ENCODE results near the gene ZNF808. TPM values are rescaled to one million over a fixed set of nuclear protein-coding genes. Genes with fewer than 3 reads are reported as not detected.
"Not testable (repeated sequence)": the region's sequence is repeated elsewhere in the genome, so short reads cannot be mapped to it uniquely, and the experiment has no call there.

ZNF808 gene
- polyA plus RNA-seq, 1 experiment = 2.8 TPM

DNA sequence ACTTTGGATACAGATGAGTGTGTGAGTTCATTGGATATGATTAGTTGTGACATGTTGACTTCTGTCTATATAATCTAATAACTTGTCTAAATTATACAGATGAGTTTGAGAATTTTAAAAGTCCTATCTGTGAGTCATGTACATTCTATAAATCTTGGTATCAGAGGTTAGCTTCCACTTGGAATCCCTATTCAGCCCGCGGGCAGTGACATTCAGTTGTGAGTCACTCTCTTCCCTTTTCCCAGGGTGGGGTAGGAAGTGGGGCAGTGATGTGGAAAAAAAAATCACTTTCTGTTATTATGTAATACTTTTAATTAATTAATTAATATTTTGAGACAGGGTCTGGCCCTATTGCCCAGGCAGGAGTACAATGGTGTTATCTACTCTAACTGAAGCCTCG lies 33.0 kb upstream of the ZNF808 start:
- Histone ChIP-seq H3K27me3 (ENCODE audit: control insufficient read depth, insufficient read depth, low read length) (no peaks in the 10 kb centered on the region), H3K4me3 (ENCODE audit: low read depth, low read length) (no peak overlapping the region), H3K36me3 (ENCODE audit: control insufficient read depth, insufficient read depth, low read length) (no peaks in the 10 kb centered on the region)
- CTCF ChIA-PET = no interaction called here
- TF ChIP-seq, protein P1, sequence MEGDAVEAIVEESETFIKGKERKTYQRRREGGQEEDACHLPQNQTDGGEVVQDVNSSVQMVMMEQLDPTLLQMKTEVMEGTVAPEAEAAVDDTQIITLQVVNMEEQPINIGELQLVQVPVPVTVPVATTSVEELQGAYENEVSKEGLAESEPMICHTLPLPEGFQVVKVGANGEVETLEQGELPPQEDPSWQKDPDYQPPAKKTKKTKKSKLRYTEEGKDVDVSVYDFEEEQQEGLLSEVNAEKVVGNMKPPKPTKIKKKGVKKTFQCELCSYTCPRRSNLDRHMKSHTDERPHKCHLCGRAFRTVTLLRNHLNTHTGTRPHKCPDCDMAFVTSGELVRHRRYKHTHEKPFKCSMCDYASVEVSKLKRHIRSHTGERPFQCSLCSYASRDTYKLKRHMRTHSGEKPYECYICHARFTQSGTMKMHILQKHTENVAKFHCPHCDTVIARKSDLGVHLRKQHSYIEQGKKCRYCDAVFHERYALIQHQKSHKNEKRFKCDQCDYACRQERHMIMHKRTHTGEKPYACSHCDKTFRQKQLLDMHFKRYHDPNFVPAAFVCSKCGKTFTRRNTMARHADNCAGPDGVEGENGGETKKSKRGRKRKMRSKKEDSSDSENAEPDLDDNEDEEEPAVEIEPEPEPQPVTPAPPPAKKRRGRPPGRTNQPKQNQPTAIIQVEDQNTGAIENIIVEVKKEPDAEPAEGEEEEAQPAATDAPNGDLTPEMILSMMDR (IDR thresholded peaks at IDR 0.05; ENCODE audit: insufficient read depth, low read depth, low read length) = no peak
- DNase-seq (ENCODE audit: low read depth) = no peak
- POLR2A ChIA-PET = no interaction called here

DNA sequence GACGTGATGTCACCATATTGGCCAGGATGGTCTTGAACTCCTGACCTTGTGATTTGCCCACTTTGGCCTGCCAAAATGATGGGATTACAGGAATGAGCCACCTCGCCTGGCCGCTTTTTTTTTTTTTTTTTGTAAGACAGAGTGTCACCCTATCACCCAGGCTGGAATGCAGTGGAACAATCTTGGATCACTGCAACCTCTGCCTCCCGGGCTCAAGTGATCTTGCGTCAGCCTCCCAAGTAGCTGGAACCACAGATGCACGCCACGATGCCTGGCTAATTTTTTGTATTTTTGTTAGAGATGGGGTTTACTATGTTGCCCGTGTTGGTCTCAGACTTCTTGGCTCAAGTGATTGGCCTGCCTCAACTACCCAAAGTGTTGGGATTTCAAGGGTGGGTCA lies 28.9 kb upstream of the ZNF808 start:
- no peaks in the 10 kb centered on the region for H3K27me3 ChIP-seq (ENCODE audit: control insufficient read depth, insufficient read depth, low read length)
- TF ChIP-seq, protein P1 (IDR thresholded peaks at IDR 0.05; ENCODE audit: insufficient read depth, low read depth, low read length) = no peak
- ChIA-PET POLR2A (no interaction called here), CTCF (interaction anchor here (0.6 kb wide), 1 partner anchor 190 kb away, joined by 3 read pairs; no protein-coding TSS in a partner anchor)
- no peaks in the 10 kb centered on the region for H3K36me3 ChIP-seq (ENCODE audit: control insufficient read depth, insufficient read depth, low read length)
- DNase-seq (ENCODE audit: low read depth) = no peak
- H3K4me3 ChIP-seq (ENCODE audit: low read depth, low read length) = no peak overlapping the region

DNA sequence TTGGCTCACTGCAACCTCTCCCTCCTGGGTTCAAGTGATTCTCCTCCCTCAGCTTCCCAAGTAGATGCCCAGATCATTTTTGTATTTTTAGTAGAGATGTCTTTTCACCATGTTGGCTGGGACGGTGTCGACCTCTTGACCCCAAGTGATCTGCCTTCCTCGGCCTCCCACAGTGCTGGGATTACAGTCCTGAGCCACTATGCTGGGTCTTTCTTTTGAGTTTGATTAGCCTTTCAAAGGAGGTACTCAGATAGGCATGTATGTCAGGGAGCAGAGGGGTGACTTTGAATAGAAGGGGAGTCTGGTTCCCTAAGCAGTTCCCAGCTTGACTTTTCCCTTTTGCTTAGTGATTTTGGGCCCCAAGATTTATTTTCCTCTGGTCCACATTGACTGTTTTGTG lies 27.0 kb upstream of the ZNF808 start:
- CTCF ChIA-PET; DNase-seq (ENCODE audit: low read depth); H3K36me3 ChIP-seq (ENCODE audit: control insufficient read depth, insufficient read depth, low read length); H3K27me3 ChIP-seq (ENCODE audit: control insufficient read depth, insufficient read depth, low read length); H3K4me3 ChIP-seq (ENCODE audit: low read depth, low read length); POLR2A ChIA-PET: not testable (repeated sequence)

DNA sequence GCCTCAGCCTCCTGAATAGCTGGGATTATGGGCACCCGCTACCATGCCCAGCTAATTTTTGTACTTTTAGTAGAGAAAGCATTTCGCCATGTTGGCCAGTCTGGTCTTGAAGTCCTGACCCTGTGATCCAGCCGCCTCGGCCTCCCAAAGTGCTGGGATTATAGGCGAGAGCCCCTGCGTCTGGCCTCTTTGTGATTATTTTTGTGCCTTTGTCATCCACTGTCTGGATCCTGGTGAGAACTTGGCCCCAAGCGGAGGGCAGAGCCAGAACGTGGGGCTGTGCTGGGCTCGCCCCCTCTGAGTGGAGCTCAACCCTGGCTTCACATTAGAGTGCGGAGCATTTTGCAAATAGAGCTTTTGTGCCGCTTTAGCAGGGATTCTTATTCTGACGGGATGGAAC lies 26.5 kb upstream of the ZNF808 start:
- H3K36me3 ChIP-seq (ENCODE audit: control insufficient read depth, insufficient read depth, low read length); H3K27me3 ChIP-seq (ENCODE audit: control insufficient read depth, insufficient read depth, low read length); CTCF ChIA-PET; POLR2A ChIA-PET; H3K4me3 ChIP-seq (ENCODE audit: low read depth, low read length); DNase-seq (ENCODE audit: low read depth): not testable (repeated sequence)

DNA sequence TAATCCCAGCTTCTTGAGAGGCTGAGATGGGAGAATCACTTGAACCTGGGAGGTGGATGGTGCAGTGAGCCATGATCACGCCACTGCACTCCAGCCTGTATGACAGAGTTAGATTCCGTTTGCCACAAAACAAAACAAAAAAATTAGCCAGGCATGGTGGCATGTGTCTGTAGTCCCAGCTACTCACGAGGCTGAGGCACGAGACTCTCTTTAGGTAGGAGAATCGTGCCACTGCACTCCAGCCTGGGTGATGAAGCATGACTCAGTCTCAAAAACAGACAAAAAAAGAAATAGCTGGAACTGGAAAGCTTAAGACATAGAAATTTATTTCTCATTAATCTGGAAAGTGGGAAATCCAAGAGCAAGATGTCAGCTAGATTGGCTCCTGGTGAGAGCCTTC lies 20.2 kb upstream of the ZNF808 start:
- no peak for DNase-seq (ENCODE audit: low read depth)
- Histone ChIP-seq H3K36me3 (ENCODE audit: control insufficient read depth, insufficient read depth, low read length) (no peaks in the 10 kb centered on the region; the same call in 1 of the 2 replicates), H3K4me3 (ENCODE audit: low read depth, low read length) (no peak overlapping the region), H3K27me3 (ENCODE audit: control insufficient read depth, insufficient read depth, low read length) (no peaks in the 10 kb centered on the region)
- TF ChIP-seq, protein P1 (IDR thresholded peaks at IDR 0.05; ENCODE audit: insufficient read depth, low read depth, low read length) = no peak
- CTCF ChIA-PET = no interaction called here
- POLR2A ChIA-PET = no interaction called here

DNA sequence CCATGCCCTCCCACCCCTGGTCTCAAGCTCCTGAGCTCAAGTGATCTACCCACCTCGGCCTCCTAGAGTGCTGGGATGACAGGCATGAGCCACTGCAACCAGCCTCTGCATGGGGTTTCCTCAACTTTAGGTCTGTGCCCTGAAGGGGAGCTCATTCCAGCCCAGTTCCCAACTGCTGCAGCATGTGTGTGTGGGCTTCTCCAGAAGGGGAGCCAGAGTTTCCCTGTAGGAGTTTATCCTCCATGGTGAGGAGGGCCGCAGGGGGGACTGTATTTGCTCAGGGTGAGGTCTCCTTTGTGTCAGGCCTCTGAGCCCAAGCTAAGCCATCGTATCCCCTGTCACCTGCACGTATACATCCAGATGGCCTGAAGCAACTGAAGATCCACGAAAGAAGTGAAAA lies 11.3 kb upstream of the ZNF808 start:
- no peaks in the 10 kb centered on the region for H3K27me3 ChIP-seq (ENCODE audit: control insufficient read depth, insufficient read depth, low read length)
- POLR2A ChIA-PET = no interaction called here
- H3K4me3 ChIP-seq (ENCODE audit: low read depth, low read length) = no peak overlapping the region
- H3K36me3 ChIP-seq (ENCODE audit: control insufficient read depth, insufficient read depth, low read length) = no peaks in the 10 kb centered on the region; the same call in 1 of the 2 replicates
- no peak for DNase-seq (ENCODE audit: low read depth)
- TF ChIP-seq, protein P1 (IDR thresholded peaks at IDR 0.05; ENCODE audit: insufficient read depth, low read depth, low read length) = no peak
- CTCF ChIA-PET = no interaction called here
